Measurements from ENCODE around the gene RAI1.

DNA sequence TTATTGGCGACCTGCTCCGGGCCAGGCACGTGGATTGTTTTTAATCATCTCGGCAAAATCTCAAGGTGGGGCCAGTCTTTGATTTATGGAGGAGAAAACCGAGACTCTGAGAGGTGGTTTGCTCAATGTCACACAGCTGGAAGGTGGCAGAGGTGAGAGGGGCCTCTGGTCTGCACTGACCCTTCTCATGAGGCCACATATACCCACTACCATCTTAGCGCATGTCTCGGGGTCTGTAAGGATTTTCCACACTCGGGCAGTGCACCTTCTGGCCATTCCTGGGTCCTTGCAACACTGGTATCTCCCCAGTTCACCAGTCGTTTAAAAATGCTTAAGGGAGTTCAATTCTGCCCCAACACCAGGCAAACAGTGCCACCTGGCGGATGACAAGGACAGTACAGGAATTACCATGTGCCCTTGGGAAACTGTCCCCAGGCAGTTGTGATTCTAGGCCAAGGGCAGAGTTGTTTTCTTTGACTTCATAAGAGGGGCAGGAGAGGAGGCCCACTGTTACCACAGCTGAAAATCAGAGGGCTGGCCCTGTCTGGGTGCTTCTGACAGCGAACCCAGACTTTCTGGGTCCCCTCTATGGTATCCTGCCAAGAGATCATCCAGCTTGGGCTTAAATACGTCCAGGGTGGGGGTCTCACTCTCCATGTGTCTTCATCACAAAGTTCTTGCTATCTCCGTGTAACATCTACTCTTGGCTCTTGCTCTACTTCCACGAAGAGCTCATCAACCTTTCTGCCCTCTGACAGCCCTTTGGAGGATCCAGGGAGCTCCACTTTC is 39.4 kb upstream of the RAI1 start:
- TF ChIP-seq KDM1A (IDR thresholded peaks at IDR 0.05; ENCODE audit: low read depth) = no peak
- TF ChIP-seq POLR2A (IDR thresholded peaks at IDR 0.05; ENCODE audit: low read length) = no peak
- no peak for TF ChIP-seq NFE2L2 (conservative IDR thresholded peaks at IDR 0.05; ENCODE audit: low read length)
- no peak for TF ChIP-seq EP300 (IDR thresholded peaks at IDR 0.05)
- no peak for TF ChIP-seq JUN (IDR thresholded peaks at IDR 0.05)
- TF ChIP-seq, protein P1, sequence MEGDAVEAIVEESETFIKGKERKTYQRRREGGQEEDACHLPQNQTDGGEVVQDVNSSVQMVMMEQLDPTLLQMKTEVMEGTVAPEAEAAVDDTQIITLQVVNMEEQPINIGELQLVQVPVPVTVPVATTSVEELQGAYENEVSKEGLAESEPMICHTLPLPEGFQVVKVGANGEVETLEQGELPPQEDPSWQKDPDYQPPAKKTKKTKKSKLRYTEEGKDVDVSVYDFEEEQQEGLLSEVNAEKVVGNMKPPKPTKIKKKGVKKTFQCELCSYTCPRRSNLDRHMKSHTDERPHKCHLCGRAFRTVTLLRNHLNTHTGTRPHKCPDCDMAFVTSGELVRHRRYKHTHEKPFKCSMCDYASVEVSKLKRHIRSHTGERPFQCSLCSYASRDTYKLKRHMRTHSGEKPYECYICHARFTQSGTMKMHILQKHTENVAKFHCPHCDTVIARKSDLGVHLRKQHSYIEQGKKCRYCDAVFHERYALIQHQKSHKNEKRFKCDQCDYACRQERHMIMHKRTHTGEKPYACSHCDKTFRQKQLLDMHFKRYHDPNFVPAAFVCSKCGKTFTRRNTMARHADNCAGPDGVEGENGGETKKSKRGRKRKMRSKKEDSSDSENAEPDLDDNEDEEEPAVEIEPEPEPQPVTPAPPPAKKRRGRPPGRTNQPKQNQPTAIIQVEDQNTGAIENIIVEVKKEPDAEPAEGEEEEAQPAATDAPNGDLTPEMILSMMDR (IDR thresholded peaks at IDR 0.05) = peak; percentile 97
- TF ChIP-seq POLR2AphosphoS2 (conservative IDR thresholded peaks at IDR 0.05; ENCODE audit: low read length) = no peak
- no peak; the same call in 1 of the 2 replicates for TF ChIP-seq ESRRA (IDR thresholded peaks at IDR 0.05; ENCODE audit: borderline replicate concordance, low read length)
- TF ChIP-seq, protein P2, sequence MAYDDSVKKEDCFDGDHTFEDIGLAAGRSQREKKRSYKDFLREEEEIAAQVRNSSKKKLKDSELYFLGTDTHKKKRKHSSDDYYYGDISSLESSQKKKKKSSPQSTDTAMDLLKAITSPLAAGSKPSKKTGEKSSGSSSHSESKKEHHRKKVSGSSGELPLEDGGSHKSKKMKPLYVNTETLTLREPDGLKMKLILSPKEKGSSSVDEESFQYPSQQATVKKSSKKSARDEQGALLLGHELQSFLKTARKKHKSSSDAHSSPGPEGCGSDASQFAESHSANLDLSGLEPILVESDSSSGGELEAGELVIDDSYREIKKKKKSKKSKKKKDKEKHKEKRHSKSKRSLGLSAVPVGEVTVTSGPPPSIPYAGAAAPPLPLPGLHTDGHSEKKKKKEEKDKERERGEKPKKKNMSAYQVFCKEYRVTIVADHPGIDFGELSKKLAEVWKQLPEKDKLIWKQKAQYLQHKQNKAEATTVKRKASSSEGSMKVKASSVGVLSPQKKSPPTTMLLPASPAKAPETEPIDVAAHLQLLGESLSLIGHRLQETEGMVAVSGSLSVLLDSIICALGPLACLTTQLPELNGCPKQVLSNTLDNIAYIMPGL (CRISPR knock-in tag; IDR thresholded peaks at IDR 0.05; ENCODE audit: borderline replicate concordance) = no peak

Data from A549 (cell line).